ENCODE measurements around the gene LHX4.

Gene LHX4

DNA sequence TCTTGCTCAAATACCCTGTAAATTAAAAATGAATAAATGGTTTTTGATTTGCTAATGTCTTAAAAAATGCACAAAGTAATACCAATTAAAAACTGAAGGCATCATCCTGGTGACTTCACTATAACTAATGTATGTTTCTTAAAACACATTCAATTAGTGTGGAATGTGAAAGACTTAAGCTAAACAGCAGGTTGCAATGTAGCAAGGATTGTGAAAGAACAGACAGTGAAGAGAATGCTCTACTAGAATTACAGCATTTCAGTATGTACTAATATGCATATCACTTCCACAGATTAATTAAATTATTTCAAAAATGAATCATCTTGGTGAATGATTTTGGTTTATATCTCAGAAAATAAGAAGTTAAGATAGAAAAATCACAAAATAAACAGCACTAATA lies 56.4 kb downstream of the LHX4 start:
- Histone ChIP-seq H3K36me3 (ENCODE audit: control insufficient read depth in 1 of 2, insufficient read depth in 2 of 2, low read length in 2 of 2) (no peaks in the 10 kb centered on the region), H3K27me3 (ENCODE audit: insufficient read depth, low read length) (no peaks in the 10 kb centered on the region), H2BK120ac (ENCODE audit: insufficient read depth, low read length, poor library complexity) (no peak overlapping the region), H3K4me1 (ENCODE audit: control insufficient read depth in 1 of 2, insufficient read depth in 2 of 2, low read length in 2 of 2) (no peaks in the 10 kb centered on the region), H3K27ac (ENCODE audit: low read depth, low read length) (no peak overlapping the region), H3K79me1 (ENCODE audit: low read length) (no peaks in the 10 kb centered on the region), H3K4me2 (ENCODE audit: low read length) (no peak overlapping the region), H4K8ac (ENCODE audit: low read depth, low read length) (no peak overlapping the region), H3K18ac (ENCODE audit: low read length) (no peak overlapping the region), H4K91ac (ENCODE audit: low read depth, low read length) (no peak overlapping the region), H2AFZ (ENCODE audit: insufficient read depth, low read length, poor library complexity) (no peak overlapping the region), H3K4ac (ENCODE audit: low read depth, low read length) (no peak overlapping the region), H2AK5ac (ENCODE audit: low read length) (no peak overlapping the region), H3K4me3 (ENCODE audit: low read depth, low read length) (no peak overlapping the region), H2BK5ac (ENCODE audit: low read depth, low read length, poor library complexity) (no peak overlapping the region), H3K9me3 (ENCODE audit: insufficient read depth, low read depth, low read length) (no peaks in the 10 kb centered on the region), H3K79me2 (ENCODE audit: control insufficient read depth, insufficient read depth, low read length, poor library complexity) (no peaks in the 10 kb centered on the region), H3K9ac (ENCODE audit: low read length) (no peak overlapping the region), H2BK12ac (ENCODE audit: low read length) (no peak overlapping the region), H4K12ac (ENCODE audit: low read depth, low read length) (no peak overlapping the region), H3K23ac (ENCODE audit: low read length) (no peak overlapping the region), H3K14ac (ENCODE audit: low read length) (no peak overlapping the region)
- peak in 1 of 2 donors; percentile 14 for DNase-seq

DNA sequence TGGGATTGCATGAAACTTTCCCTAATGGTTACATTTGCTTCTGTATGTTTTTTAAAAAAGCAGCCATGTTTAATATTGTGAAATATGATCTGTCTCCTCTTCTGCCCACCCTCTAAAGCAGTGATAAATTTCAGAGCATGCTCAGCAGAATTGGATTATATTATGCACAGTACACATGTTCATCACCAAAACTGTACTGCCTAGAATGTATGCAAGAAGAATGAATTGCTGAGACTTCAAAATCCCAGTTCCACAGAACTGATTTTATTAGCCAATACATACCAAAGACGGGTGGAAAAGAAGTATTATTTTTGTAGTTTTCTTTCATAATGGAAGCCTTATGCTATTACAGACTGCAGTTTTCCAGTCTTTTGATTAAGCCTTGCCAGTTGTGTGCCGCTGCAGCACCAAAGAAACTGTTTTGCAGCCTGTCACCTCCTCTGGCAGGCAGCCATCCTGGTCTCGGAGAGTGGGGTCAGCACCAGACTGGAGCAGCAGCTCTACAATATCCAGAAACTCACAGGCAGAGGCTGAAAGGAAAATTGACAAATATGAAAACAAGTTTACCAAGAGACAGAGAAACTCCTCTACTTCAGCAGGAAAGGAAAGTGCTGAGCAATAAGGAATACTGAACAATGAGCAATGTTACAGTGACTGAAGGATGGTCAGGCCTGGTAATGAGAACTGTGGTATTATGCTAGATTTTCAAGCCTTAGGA lies 58.1 kb downstream of the LHX4 start:
- DNase-seq = no peak
- H4K8ac ChIP-seq (ENCODE audit: low read depth, low read length) = no peak overlapping the region
- no peak overlapping the region for H3K14ac ChIP-seq (ENCODE audit: low read length)

DNA sequence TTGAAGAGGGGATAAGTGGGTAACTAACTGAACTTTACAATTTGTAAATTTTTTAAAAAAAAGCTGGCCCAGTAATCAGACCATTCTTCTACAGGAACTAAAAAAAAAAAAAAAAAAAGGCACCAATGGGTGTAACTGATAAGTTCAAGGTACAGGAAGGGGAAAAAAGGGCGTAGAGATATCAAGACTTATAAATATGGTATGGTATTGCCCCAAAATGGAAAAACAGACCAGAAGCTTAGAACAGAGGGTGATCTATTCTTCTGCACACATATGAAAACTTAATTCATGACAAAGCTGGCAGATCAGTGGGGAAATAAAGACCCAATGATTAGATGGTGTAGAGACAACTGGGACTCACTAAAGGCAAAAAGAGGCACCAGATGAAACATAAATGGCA lies 58.9 kb downstream of the LHX4 start:
- H3K18ac ChIP-seq (ENCODE audit: low read length) = no peak overlapping the region
- no peak overlapping the region for H2BK120ac ChIP-seq (ENCODE audit: insufficient read depth, low read length, poor library complexity)
- H3K27ac ChIP-seq (ENCODE audit: low read depth, low read length) = no peak overlapping the region
- no peaks in the 10 kb centered on the region for H3K79me1 ChIP-seq (ENCODE audit: low read length)
- H3K14ac ChIP-seq (ENCODE audit: low read length) = no peak overlapping the region
- H3K9me3 ChIP-seq (ENCODE audit: insufficient read depth, low read depth, low read length) = no peaks in the 10 kb centered on the region
- H2BK12ac ChIP-seq (ENCODE audit: low read length) = no peak overlapping the region
- H3K23ac ChIP-seq (ENCODE audit: low read length) = no peak overlapping the region
- H4K8ac ChIP-seq (ENCODE audit: low read depth, low read length) = no peak overlapping the region
- no peak overlapping the region for H3K4me2 ChIP-seq (ENCODE audit: low read length)
- no peak overlapping the region for H3K9ac ChIP-seq (ENCODE audit: low read length)
- no CpG with 5 or more reads among the region's 1 CpG for WGBS (ENCODE audit: extremely low coverage, insufficient coverage, insufficient read length)
- no peak for DNase-seq
- no peak overlapping the region for H3K4ac ChIP-seq (ENCODE audit: low read depth, low read length)
- no peak overlapping the region for H2AFZ ChIP-seq (ENCODE audit: insufficient read depth, low read length, poor library complexity)
- no peaks in the 10 kb centered on the region for H3K79me2 ChIP-seq (ENCODE audit: control insufficient read depth, insufficient read depth, low read length, poor library complexity)
- H3K4me1 ChIP-seq (ENCODE audit: control insufficient read depth in 1 of 2, insufficient read depth in 2 of 2, low read length in 2 of 2) = no peaks in the 10 kb centered on the region
- no peaks in the 10 kb centered on the region for H3K36me3 ChIP-seq (ENCODE audit: control insufficient read depth in 1 of 2, insufficient read depth in 2 of 2, low read length in 2 of 2)
- H3K27me3 ChIP-seq (ENCODE audit: insufficient read depth, low read length) = no peaks in the 10 kb centered on the region
- H4K91ac ChIP-seq (ENCODE audit: low read depth, low read length) = no peak overlapping the region
- no peak overlapping the region for H3K4me3 ChIP-seq (ENCODE audit: low read depth, low read length)
- no peak overlapping the region for H4K12ac ChIP-seq (ENCODE audit: low read depth, low read length)
- H2AK5ac ChIP-seq (ENCODE audit: low read length) = no peak overlapping the region
- no peak overlapping the region for H2BK5ac ChIP-seq (ENCODE audit: low read depth, low read length, poor library complexity)

More for the DNA sequence above, 58.1 kb downstream of the LHX4 start:
- Histone ChIP-seq H3K27ac (ENCODE audit: low read depth, low read length) (no peak overlapping the region), H4K91ac (ENCODE audit: low read depth, low read length) (no peak overlapping the region), H3K9me3 (ENCODE audit: insufficient read depth, low read depth, low read length) (no peaks in the 10 kb centered on the region), H3K27me3 (ENCODE audit: insufficient read depth, low read length) (no peaks in the 10 kb centered on the region), H3K4me1 (ENCODE audit: control insufficient read depth in 1 of 2, insufficient read depth in 2 of 2, low read length in 2 of 2) (no peaks in the 10 kb centered on the region), H3K4ac (ENCODE audit: low read depth, low read length) (no peak overlapping the region), H2BK12ac (ENCODE audit: low read length) (no peak overlapping the region), H2BK5ac (ENCODE audit: low read depth, low read length, poor library complexity) (no peak overlapping the region), H3K18ac (ENCODE audit: low read length) (no peak overlapping the region), H2AK5ac (ENCODE audit: low read length) (no peak overlapping the region), H3K9ac (ENCODE audit: low read length) (no peak overlapping the region), H3K79me2 (ENCODE audit: control insufficient read depth, insufficient read depth, low read length, poor library complexity) (no peaks in the 10 kb centered on the region), H4K12ac (ENCODE audit: low read depth, low read length) (no peak overlapping the region), H3K36me3 (ENCODE audit: control insufficient read depth in 1 of 2, insufficient read depth in 2 of 2, low read length in 2 of 2) (no peaks in the 10 kb centered on the region), H3K4me2 (ENCODE audit: low read length) (no peak overlapping the region), H2BK120ac (ENCODE audit: insufficient read depth, low read length, poor library complexity) (no peak overlapping the region), H3K23ac (ENCODE audit: low read length) (no peak overlapping the region), H3K4me3 (ENCODE audit: low read depth, low read length) (no peak overlapping the region), H2AFZ (ENCODE audit: insufficient read depth, low read length, poor library complexity) (no peak overlapping the region), H3K79me1 (ENCODE audit: low read length) (no peaks in the 10 kb centered on the region)
- WGBS (ENCODE audit: extremely low coverage, insufficient coverage, insufficient read length) = no CpG with 5 or more reads among the region's 3 CpGs

DNA sequence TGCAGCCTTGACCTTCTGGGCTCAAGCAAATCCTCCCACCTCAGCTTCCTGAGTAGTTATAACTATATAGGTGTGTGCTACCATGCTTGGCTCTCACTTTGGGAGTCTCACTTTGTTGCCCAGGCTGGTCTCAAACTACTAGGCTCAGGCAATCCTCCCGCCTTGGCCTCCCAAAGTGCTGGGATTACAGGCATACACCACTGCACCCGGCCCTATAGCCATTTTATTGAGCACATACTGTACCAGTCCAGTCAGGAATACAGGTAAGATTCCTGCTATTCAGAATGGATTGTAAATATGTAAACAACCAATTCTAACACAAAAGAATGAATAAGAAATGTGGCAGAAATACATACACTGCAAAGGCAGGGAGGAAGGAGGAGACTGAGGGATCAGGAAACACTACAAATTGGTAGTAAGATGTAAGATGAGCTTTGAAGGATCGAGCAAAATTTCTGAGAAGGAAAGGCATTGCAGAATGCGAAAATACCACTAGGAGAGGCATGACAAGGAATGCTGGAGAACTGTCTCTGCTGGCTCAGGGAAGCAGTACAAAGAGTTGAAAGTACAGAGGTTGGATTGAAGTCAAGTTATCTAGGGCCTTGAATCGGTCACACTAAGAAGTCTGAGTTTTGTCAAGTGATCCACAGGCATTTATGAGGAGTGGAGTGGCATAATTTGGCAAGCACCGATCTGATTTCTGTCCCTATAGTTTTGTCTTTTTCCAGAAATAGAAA lies 60.4 kb downstream of the LHX4 start:
- H3K4me2 ChIP-seq (ENCODE audit: low read length) = no peak overlapping the region
- H3K27ac ChIP-seq (ENCODE audit: low read depth, low read length) = no peak overlapping the region
- no peak overlapping the region for H2BK5ac ChIP-seq (ENCODE audit: low read depth, low read length, poor library complexity)
- no peak overlapping the region for H2AFZ ChIP-seq (ENCODE audit: insufficient read depth, low read length, poor library complexity)
- H2BK120ac ChIP-seq (ENCODE audit: insufficient read depth, low read length, poor library complexity) = no peak overlapping the region
- H4K8ac ChIP-seq (ENCODE audit: low read depth, low read length) = no peak overlapping the region
- no peaks in the 10 kb centered on the region for H3K9me3 ChIP-seq (ENCODE audit: insufficient read depth, low read depth, low read length)
- H3K36me3 ChIP-seq (ENCODE audit: control insufficient read depth in 1 of 2, insufficient read depth in 2 of 2, low read length in 2 of 2) = no peaks in the 10 kb centered on the region
- H4K12ac ChIP-seq (ENCODE audit: low read depth, low read length) = no peak overlapping the region
- H2AK5ac ChIP-seq (ENCODE audit: low read length) = no peak overlapping the region
- H3K79me2 ChIP-seq (ENCODE audit: control insufficient read depth, insufficient read depth, low read length, poor library complexity) = no peaks in the 10 kb centered on the region
- no CpG with 5 or more reads among the region's 6 CpGs for WGBS (ENCODE audit: extremely low coverage, insufficient coverage, insufficient read length)
- H3K79me1 ChIP-seq (ENCODE audit: low read length) = no peaks in the 10 kb centered on the region
- no peak overlapping the region for H4K91ac ChIP-seq (ENCODE audit: low read depth, low read length)
- H3K27me3 ChIP-seq (ENCODE audit: insufficient read depth, low read length) = no peaks in the 10 kb centered on the region
- H3K4ac ChIP-seq (ENCODE audit: low read depth, low read length) = no peak overlapping the region
- no peak overlapping the region for H2BK12ac ChIP-seq (ENCODE audit: low read length)
- no peak overlapping the region for H3K9ac ChIP-seq (ENCODE audit: low read length)
- no peaks in the 10 kb centered on the region for H3K4me1 ChIP-seq (ENCODE audit: control insufficient read depth in 1 of 2, insufficient read depth in 2 of 2, low read length in 2 of 2)
- no peak overlapping the region for H3K14ac ChIP-seq (ENCODE audit: low read length)
- H3K4me3 ChIP-seq (ENCODE audit: low read depth, low read length) = no peak overlapping the region
- DNase-seq = peak in 1 of 2 donors; percentile 52
- H3K23ac ChIP-seq (ENCODE audit: low read length) = no peak overlapping the region
- H3K18ac ChIP-seq (ENCODE audit: low read length) = no peak overlapping the region
